ENCODE results near the gene TCF12.

DNA sequence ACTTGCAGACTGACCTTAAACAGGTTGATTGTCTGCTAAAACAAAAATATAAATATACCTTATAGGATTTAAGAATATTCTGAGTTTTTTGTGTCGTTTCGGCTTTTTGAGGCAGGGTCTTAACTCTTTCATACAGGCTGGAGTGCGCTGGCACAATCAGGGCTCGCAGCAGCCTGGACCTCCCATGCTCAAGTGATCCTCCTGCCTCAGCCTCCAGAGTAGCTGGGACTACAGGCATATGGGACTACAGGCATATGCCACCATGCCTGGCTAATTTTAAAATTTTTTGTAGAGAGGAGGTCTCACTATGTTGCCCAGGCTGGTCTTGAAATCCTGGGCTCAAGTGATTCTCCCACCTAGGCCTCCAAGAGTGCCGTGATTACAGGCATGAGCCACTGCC is 113.9 kb downstream of the TCF12 start:
- no peak for TF ChIP-seq EP300 (IDR thresholded peaks at IDR 0.05; ENCODE audit: borderline replicate concordance)
- TF ChIP-seq NFIC (IDR thresholded peaks at IDR 0.05): no peak
- no peak for TF ChIP-seq YY1 (IDR thresholded peaks at IDR 0.05; ENCODE audit: low read depth)
- TF ChIP-seq TEAD4 (IDR thresholded peaks at IDR 0.05): no peak
- TF ChIP-seq EGR1 (IDR thresholded peaks at IDR 0.05): no peak
- no peak for TF ChIP-seq CREB1 (IDR thresholded peaks at IDR 0.05; ENCODE audit: low read depth)
- no peak for TF ChIP-seq CEBPB (IDR thresholded peaks at IDR 0.05)
- TF ChIP-seq RAD21 (IDR thresholded peaks at IDR 0.05; ENCODE audit: low read depth): no peak
- no peak for TF ChIP-seq USF1 (IDR thresholded peaks at IDR 0.05)
- no peak for TF ChIP-seq TCF12 (IDR thresholded peaks at IDR 0.05; ENCODE audit: low read depth)
